Tibial nerve (tissue), 4 donors: ENCODE results near the gene TRAF7.
A peak's percentile ranks its signal among the peaks of the same experiment; 100 is the strongest.

Experiments
- CTCF ChIP-seq, 5 experiments: fragments of 200-600 bp in 3 of 5; fragments of 450-650 bp in 2 of 5; sonication (generic) in 3 of 5; IDR thresholded peaks; one replicate each; pipeline ENCODE4 v1.5.1; 2016 to 2019; ENCODE audit warnings: antibody characterized with exemption in 5 of 5, mild to moderate bottlenecking in 3 of 5, moderate library complexity in 2 of 5
- EP300 ChIP-seq, 2 donors: sonication (generic); formaldehyde crosslinking; IDR thresholded peaks; one replicate each; pipeline ENCODE4 v1.6.1; 2017; ENCODE audit warnings: antibody characterized with exemption in 2 of 2, mild to moderate bottlenecking in 1 of 2
- POLR2A ChIP-seq, 2 donors: fragments of 450-650 bp; IDR thresholded peaks; one replicate each; pipeline ENCODE4 v1.6.1; 2017; ENCODE audit warnings: antibody characterized with exemption in 2 of 2, mild to moderate bottlenecking in 2 of 2, moderate library complexity in 2 of 2

DNA sequence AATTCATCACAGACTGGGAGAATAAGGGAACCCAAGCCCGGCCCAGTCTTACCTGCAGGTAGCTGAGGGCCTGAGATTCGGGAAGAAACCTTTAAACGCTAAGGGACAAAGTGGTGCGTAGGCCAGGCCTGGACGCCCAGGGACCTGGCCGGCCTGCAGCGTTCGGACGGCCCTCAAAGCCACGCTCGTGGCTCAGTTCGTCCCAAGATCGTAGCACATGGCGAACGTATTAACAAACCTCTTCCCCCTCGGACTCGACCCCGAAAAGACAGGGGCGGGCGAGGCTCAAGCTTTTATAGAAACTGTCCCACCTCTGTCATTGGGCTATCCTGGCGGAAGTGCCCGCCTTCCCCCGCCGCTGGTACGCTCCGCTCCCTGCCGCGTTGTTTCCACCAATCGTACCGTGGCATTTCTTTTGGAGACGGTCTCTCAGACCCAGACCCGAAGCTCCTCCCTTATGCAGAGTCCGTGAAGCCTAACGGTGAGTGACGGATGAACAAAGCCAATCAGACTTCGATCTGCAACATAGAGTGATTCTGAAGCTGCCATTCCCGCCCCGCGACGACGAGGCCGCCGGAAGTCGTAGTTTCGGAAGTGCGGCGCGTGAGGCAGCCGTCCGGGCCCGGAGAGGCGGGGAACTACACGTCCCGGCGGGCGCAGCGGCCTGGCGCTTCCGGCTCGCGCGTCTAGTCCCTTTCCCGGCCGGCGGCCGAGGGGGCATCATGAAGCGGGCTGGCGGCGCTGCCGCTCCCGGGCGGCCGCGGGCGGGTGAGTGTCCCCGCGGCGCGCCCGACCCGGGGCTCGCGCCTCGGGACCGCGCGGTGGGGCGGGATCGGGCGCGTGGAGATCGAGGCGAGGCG lies at the start of gene TRAF7:
- TF ChIP-seq CTCF (IDR thresholded peaks at IDR 0.05) = peak in 3 of 5 experiments; percentile 3 to 48 (median 15)
- peak; percentile 99 for TF ChIP-seq POLR2A (IDR thresholded peaks at IDR 0.05)
- TF ChIP-seq EP300 (IDR thresholded peaks at IDR 0.05) = peak; percentile 92 to 100
